GM19193 (cell line): ENCODE measurements around the gene KLHDC8A.

Experiments used
- POLR2A ChIP-seq: IDR thresholded peaks from 4 replicates; pipeline ENCODE4 v1.6.1; 2011; ENCODE audit not compliant: insufficient read depth, insufficient read length; ENCODE audit errors: extremely low read depth

KLHDC8A gene

GRCh38 chr1:205356440-205357139 is at the start of gene KLHDC8A:
KLHDC8A (minus strand) TSS chr1:205356922; CDS start chr1:205343604, 13,318 bp downstream.
- TF ChIP-seq POLR2A, result no peak

GRCh38 chr1:205398586-205398985 is 41.9 kb upstream of the KLHDC8A start:
- no peak for TF ChIP-seq POLR2A

GRCh38 chr1:205396967-205397616 is 40.4 kb upstream of the KLHDC8A start:
- TF ChIP-seq POLR2A, result no peak

GRCh38 chr1:205395616-205396015 is 38.9 kb upstream of the KLHDC8A start:
- TF ChIP-seq POLR2A, result no peak

- no peak for TF ChIP-seq POLR2A
Observed at GRCh38 chr1:205392650-205393049, 35.9 kb upstream of the KLHDC8A start.

- no peak for TF ChIP-seq POLR2A
Observed at GRCh38 chr1:205391386-205391785, 34.7 kb upstream of the KLHDC8A start.

- TF ChIP-seq POLR2A, result no peak
Observed at GRCh38 chr1:205387845-205388244, 31.1 kb upstream of the KLHDC8A start.

- TF ChIP-seq POLR2A, result no peak
Observed at GRCh38 chr1:205382561-205382960, 25.8 kb upstream of the KLHDC8A start.

GRCh38 chr1:205381305-205381704 is 24.6 kb upstream of the KLHDC8A start:
- no peak for TF ChIP-seq POLR2A

- no peak for TF ChIP-seq POLR2A
Observed at GRCh38 chr1:205380882-205381281, 24.2 kb upstream of the KLHDC8A start.

GRCh38 chr1:205379056-205379455 is 22.3 kb upstream of the KLHDC8A start:
- no peak for TF ChIP-seq POLR2A

GRCh38 chr1:205377355-205377754 is 20.6 kb upstream of the KLHDC8A start:
- TF ChIP-seq POLR2A, result no peak

- TF ChIP-seq POLR2A, result no peak
Observed at GRCh38 chr1:205376739-205377138, 20.0 kb upstream of the KLHDC8A start.

- no peak for TF ChIP-seq POLR2A
Observed at GRCh38 chr1:205375835-205376545, 19.3 kb upstream of the KLHDC8A start.

- TF ChIP-seq POLR2A, result no peak
Observed at GRCh38 chr1:205374210-205375078, 17.7 kb upstream of the KLHDC8A start.
